NCI-H187 (cell line): ENCODE data around the gene C1QL3.

ENCODE experiments used
- DNase-seq, 2 experiments: peaks; one replicate each; lab custom pipeline; 2025; lab: John Stamatoyannopoulos, UW

The C1QL3 gene

DNA sequence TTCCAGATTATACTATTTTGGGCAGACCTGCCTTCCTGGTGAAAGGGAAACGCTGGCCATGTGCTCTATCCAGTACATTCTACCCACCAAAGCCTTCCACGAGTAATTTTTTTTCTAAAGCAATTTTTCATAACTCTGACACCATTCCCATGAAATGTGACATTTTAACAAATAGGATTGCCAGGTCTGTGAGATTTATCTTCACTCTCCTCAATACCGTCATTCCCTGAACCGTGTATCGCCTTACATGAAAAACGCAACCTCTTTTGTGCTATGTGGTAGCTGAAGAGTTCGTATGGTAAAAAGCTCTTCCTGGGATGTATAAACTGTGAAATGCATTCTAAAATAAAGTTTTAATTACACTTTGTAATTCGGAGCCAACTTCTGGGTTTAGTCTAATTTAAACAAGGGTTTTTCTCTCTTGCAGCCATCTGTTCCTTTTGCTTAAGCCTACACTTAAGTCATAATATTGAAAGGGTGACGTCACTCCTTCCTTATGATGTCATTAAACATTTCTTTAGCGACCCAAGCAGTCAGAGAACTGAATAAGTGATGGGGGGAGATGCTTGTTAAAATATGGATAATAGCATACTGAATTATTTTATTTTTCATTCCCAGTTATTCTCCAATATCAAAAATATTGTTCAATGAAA lies 27.7 kb downstream of the C1QL3 start:
- DNase-seq: no peak

- no peak for DNase-seq
Observed at GRCh38 chr10:16491933-16492332, 29.7 kb downstream of the C1QL3 start.

GRCh38 chr10:16490511-16490910 lies 31.2 kb downstream of the C1QL3 start:
- no peak for DNase-seq

DNA sequence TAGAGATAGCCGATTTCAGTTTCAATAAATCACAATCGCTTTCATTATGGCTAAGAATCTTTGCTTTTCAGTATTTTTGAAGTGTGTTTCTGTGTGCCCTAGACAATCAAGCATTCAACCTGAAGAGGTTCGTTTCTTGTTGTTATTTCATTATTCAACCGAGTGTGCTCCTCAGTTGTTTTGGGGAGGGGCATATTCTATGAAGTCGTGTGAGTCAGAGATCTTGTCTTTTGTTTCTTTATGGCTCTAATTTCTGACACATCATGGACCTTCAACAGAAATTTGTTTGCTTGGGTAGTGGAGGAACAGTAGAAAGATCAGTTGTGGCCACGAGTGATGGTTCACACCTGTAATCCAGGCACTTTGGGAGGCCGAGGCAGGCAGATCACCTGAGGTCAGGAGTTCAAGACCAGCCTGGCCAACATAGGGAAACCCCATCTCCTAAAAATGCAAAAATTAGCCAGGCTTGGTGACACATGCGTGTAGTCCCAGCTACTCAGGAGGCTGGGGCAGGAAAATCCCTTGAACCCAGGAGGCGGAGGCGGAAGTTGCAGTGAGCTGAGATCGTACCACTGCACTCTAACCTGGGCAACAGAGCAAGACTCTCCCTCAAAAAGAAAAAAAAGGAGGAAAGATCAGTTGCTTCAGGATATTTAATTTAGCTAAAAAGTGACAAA lies 38.3 kb downstream of the C1QL3 start:
- no peak for DNase-seq

DNA sequence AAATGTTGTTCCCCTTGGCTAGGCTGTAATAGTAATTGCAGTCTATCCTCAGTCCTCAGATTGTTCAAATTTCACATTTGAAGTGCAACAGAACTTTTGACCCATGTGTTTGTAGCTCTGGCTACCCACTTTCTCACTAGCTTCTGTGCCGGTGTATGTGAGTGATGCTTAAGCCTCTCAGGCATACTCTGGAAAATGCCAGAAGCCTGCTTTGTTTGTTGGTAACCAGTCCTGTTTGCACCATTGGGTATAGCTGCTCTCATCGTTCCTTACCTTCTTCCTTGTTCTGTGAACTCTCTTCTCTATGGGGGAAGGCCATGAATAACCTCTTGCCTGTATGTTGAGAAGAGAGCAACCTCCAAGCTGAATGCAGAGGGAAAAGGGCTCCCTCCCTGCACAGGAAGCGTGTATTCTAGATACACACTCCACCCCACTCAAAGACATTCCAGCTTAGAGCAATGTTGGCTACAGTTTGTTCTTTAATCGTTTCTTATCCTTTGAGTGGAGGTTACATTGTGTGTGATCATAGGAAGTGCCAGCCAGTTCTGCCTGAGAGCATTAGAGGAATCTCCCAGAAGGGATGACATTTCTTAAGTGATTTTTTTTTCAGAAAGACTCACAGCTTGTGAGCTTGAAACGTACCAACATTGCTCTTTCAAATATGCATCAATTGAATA lies 40.5 kb downstream of the C1QL3 start:
- DNase-seq: no peak

DNA sequence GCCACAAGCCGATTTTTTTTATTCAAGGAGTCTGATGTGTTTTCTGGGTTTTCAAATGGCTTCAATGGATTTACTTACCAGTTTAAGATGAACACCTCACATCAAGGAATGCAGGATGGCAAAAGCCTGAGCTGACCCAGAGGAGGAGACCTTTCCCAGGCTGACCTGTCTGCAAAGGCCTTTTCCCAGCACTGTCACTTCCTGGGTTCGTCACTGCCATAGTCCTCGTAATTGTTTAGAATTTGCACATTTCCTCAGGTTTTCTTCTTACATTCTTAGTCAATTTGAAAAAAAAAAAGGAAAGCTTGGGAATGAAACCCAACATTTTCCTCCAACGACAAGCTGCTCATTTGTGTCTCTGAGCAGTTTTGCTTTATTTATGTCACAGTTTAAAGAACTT lies 42.9 kb downstream of the C1QL3 start:
- DNase-seq: no peak

DNA sequence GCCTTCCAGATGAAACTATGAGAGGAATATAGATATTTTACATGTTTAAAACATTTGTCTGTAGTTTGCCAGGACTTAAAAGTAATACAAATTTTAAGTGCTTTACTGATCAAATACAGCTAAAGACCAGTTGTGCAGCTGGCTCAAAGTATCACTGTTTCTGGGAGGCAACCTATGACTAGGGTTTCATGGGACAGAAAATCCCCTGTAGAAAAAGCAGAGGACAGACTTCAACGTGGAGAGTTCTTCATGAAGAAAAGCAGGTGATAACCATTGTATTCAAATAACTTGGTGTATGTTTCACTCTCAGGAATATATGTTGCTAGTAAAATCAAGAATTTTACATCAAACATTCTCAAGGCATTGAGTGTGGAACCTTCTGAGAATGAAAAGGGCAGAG lies 43.9 kb downstream of the C1QL3 start:
- DNase-seq: no peak

- no peak for DNase-seq
Observed at GRCh38 chr10:16472828-16473227, 48.9 kb downstream of the C1QL3 start.

- DNase-seq: no peak
Observed at GRCh38 chr10:16470747-16471146, 50.9 kb downstream of the C1QL3 start.

DNA sequence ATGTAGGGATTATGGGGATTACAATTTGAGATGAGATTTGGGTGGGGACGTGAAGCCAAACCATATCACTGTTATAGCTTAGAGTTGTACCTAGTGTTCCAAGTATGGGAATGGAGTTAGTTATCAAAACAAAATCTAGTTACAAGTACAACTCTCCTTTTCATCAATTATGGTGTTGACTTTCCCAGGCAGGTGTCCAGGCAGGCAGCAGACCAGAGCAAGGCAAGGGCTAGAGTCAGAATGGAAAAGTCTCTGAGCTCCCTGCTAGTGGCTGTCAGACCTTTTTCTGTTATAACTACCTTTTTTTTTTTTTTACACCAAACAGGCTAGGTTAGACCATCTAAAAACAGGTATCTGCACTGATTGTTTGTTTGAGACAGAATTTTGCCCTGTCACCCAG lies 55.7 kb downstream of the C1QL3 start:
- no peak for DNase-seq
